ENCODE data around the gene ATP8B2. TPM values are rescaled to one million over a fixed set of nuclear protein-coding genes. Genes with fewer than 3 reads are reported as not detected.
"Not testable (repeated sequence)": the region's sequence is repeated elsewhere in the genome, so short reads cannot be mapped to it uniquely, and the experiment has no call there.

The ATP8B2 gene
- total RNA-seq, 4 donors from 2014 or later = 61.6 to 106 (median 76.4) TPM

DNA sequence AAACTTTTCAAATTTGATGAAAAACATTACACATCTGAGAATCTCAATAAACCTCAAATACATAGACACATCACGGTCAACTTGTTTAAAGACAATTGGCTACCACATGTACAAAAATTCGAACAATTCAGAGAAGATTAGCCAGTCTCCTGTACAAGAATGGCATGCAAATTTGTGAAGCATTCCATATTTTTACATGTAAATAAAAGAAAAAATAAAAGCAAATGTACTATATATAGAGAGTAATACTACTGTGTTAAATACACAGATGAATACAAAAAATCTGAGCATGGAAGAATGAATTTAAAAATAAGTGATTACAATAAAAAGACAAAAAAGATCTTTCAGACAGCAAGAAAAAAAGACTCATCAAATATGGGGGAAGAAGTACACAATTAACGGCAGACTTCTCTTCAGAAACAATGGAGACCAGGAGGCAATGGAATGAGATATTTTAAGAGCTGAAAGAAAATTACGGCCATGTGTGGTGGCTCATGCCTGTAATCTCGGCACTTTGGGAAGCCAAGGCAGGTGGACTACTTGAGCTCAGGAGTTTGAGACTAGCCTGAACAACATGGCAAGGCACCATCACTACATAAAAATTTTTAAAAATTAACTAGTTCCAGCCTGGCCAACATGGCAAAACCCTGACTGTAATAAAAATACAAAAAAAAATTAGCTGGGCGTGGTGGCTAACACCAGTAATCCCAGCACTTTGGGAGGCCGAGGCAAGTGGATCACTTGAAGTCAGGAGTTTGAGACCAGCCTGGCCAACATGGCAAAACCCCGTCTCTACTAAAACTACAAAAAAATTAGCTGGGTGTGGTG, 29.7 kb upstream of the ATP8B2 start:
- H3K27me3 ChIP-seq = no peaks in the 10 kb centered on the region
- H3K9me3 ChIP-seq = no peaks in the 10 kb centered on the region
- no peaks in the 10 kb centered on the region for H3K36me3 ChIP-seq
- no peak overlapping the region for H3K27ac ChIP-seq
- 80 to 83% methylated on average over 8 of the region's 8 CpGs for WGBS, 2 donors
- TF ChIP-seq, protein P1, sequence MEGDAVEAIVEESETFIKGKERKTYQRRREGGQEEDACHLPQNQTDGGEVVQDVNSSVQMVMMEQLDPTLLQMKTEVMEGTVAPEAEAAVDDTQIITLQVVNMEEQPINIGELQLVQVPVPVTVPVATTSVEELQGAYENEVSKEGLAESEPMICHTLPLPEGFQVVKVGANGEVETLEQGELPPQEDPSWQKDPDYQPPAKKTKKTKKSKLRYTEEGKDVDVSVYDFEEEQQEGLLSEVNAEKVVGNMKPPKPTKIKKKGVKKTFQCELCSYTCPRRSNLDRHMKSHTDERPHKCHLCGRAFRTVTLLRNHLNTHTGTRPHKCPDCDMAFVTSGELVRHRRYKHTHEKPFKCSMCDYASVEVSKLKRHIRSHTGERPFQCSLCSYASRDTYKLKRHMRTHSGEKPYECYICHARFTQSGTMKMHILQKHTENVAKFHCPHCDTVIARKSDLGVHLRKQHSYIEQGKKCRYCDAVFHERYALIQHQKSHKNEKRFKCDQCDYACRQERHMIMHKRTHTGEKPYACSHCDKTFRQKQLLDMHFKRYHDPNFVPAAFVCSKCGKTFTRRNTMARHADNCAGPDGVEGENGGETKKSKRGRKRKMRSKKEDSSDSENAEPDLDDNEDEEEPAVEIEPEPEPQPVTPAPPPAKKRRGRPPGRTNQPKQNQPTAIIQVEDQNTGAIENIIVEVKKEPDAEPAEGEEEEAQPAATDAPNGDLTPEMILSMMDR (IDR thresholded peaks at IDR 0.05) = no peak
- no peak for TF ChIP-seq POLR2A (IDR thresholded peaks at IDR 0.05)
- no peak for DNase-seq
- H3K4me3 ChIP-seq (replicated peaks in 1 of 3) = no peak overlapping the region
- intact Hi-C loops (cut with DNase I) = no loop called here
- H3K4me1 ChIP-seq = no peaks in the 10 kb centered on the region

DNA sequence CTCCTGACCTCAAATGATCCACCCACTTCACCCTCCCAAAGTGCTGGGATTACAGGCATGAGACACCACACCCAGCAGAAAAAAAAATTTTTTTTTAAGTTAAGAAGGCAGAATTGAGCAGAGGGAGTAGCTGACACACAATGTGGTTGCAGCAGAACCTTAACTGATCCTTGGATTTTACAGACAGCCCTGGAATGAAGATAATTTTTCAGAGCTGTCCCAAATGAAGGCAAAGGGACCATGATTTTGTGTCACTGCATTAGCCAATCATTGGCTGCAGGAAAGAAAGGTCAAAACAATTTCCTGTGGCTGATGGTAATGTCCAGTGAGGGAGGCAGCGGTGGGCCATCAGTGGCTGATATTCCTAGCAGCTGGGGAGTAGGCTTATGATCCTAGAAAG, 23.7 kb upstream of the ATP8B2 start:
- no peak overlapping the region for H3K4me3 ChIP-seq (replicated peaks in 1 of 3)
- intact Hi-C loops (cut with DNase I) = no loop called here
- H3K36me3 ChIP-seq = no peaks in the 10 kb centered on the region
- WGBS, 2 donors = 82 to 88% methylated on average over 1 of the region's 1 CpG
- no peaks in the 10 kb centered on the region for H3K27me3 ChIP-seq
- H3K27ac ChIP-seq = no peak overlapping the region
- DNase-seq = no peak
- H3K4me1 ChIP-seq = no peaks in the 10 kb centered on the region
- no peaks in the 10 kb centered on the region for H3K9me3 ChIP-seq
- TF ChIP-seq, protein P1 (IDR thresholded peaks at IDR 0.05) = no peak
- TF ChIP-seq POLR2A (IDR thresholded peaks at IDR 0.05) = no peak

DNA sequence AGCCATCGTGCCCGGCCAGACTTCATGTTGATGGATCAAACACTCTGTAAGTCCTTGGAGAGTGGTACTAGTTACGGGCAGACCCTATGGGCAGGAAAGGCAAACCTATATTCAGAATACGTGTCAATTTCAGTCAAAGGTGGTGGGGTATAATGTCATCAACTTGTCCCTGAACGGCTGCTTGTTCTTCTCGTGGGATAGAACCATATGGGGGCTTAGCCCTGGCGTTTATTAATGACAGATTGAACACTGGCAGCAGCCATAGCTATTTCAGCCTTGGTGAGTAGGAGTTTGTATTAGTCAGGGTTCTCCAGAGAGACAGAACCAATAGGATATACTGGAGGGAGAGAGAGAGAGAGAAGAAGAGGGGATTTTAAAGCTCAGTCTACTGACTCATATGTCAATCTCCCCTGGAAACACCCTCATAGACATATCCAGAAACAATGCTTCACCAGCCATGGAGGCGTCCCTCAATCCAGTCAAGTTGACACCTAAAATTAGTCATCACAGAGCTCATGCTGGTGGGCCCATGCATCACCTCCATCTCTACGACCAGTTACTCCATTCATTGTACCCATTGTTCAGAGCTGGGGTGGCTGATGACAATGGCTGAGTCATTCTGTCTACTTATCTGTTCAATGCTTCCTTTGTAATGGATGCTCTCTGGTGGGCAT, 20.5 kb upstream of the ATP8B2 start:
- TF ChIP-seq POLR2A (IDR thresholded peaks at IDR 0.05) = no peak
- TF ChIP-seq, protein P1 (IDR thresholded peaks at IDR 0.05) = no peak
- Histone ChIP-seq H3K4me1 (no peaks in the 10 kb centered on the region), H3K4me3 (replicated peaks in 1 of 3) (no peak overlapping the region), H3K27ac (no peak overlapping the region), H3K9me3 (no peaks in the 10 kb centered on the region), H3K27me3 (no peaks in the 10 kb centered on the region), H3K36me3 (no peaks in the 10 kb centered on the region)
- intact Hi-C loops (cut with DNase I) = no loop called here
- 84 to 85% methylated on average over 9 of the region's 9 CpGs for WGBS, 2 donors
- DNase-seq = no peak

DNA sequence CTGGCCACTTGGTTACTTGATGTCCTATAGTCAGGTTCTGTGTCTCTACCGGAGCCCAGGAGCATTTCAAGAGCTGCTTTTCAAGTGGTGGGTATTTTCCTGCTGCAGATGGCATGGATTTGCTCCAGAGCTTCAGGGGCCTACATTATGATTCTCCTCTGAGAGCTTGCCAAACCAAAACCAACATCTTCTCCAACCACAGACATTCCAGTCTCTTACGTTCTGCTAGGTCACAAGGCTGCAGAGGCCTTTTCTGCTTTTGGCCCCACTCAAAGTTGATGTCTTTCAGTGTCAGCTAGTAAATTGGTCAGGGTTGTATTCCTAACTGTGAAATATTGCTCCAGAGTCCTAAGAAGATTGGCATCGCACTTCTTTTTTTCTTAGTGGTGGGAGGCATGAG, 19.2 kb upstream of the ATP8B2 start:
- H3K27ac ChIP-seq = no peak overlapping the region
- DNase-seq = no peak
- TF ChIP-seq, protein P1 (IDR thresholded peaks at IDR 0.05) = no peak
- no peak for TF ChIP-seq POLR2A (IDR thresholded peaks at IDR 0.05)
- no peaks in the 10 kb centered on the region for H3K36me3 ChIP-seq
- no peak overlapping the region for H3K4me3 ChIP-seq (replicated peaks in 1 of 3)
- no peaks in the 10 kb centered on the region for H3K9me3 ChIP-seq
- WGBS, 2 donors = 77 to 87% methylated on average over 3 of the region's 3 CpGs
- no peaks in the 10 kb centered on the region for H3K4me1 ChIP-seq
- intact Hi-C loops (cut with DNase I) = no loop called here
- H3K27me3 ChIP-seq = no peaks in the 10 kb centered on the region

DNA sequence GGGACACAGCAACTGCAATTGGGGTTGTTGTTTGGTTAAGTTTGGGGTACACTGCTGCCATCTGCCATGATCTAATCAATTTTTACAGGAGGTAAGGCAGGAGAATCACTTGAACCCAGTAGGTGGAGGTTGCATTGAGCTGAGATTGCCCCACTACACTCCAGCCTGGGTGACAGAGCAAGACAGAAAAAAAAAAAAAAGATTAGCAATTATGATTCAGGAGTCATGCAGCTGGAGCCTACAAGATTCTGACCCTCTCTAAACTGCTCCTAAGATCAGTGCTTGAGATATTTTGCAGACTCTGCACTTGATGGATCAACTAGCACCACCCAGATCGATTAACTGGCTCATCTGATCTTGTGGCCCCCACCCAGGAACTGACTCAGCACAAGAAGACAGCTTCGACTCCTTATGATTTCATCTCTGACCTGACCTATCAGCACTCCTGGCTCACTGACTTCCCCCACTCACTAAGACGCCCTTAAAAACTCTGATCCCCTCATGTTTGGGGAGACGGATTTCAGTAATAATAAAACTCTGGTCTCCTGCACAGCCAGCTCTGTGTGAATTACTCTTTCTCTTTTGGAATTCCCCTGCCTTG, 17.6 kb upstream of the ATP8B2 start:
- H3K27ac ChIP-seq; H3K4me3 ChIP-seq (replicated peaks in 1 of 3); intact Hi-C loops (cut with DNase I); H3K4me1 ChIP-seq; H3K9me3 ChIP-seq; H3K27me3 ChIP-seq; DNase-seq; H3K36me3 ChIP-seq: not testable (repeated sequence)
- WGBS, 2 donors = 66 to 67% methylated on average over 4 of the region's 4 CpGs

DNA sequence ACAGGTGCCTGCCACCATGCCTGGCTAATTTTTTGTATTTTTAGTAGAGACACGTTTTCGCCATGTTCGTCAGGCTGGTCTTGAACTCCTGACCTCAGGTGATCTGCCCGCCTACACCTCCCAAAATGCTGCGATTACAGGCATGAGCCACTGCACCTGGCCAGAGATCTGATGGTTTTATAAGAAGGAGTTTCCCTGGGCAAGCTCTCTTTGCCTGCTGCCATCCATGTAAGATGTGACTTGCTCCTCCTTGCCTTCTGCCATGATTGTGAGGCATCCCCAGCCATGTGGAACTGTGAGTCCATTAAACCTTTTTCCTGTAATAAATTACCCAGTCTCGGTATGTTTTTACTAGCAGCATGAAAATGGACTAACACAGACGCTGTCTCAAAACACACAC, 16.2 kb upstream of the ATP8B2 start:
- H3K36me3 ChIP-seq; H3K9me3 ChIP-seq; intact Hi-C loops (cut with DNase I); DNase-seq; H3K27ac ChIP-seq; H3K4me1 ChIP-seq; H3K27me3 ChIP-seq; H3K4me3 ChIP-seq (replicated peaks in 1 of 3): not testable (repeated sequence)
- WGBS, 2 donors = 84 to 90% methylated on average over 7 of the region's 7 CpGs

DNA sequence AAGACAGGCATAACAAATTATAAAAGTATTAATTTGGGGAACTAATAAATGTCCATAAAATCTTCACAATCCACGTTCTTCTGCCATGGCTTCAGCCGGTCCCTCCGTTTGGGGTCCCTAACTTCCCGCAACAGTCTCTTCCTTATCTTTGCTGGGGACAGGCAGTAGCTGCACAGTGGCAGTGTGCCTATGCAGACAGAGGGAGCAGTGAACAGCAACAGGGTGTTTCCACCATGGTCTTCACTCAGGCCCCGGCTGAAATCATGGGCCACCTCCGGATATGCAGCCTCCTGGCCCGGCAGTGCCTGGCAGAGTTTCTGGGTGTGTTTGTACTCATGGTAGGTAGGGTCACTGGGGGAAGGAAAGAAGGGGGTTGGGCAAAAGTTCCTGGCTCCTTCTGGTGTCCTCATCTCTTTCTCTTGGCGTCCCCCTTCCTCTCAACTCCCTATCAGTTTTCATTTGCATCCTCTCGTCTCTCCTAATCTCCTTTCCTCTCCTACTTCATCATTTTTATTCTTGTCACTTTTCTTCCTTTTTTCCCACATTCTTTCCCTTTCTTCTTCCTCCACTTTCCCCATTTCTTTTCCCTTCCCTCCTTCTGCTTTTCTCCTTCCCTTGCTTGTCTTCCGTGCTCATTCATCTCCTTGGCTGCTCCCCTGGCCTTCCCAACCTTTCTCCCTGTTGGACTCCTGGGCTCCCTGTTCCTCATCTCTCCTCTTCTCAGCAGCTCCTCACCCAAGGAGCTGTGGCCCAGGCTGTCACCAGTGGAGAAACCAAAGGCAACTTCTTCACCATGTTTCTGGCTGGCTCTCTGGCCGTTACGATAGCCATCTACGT, 12.9 kb upstream of the ATP8B2 start:
- H3K4me1 ChIP-seq; H3K27ac ChIP-seq; DNase-seq; H3K27me3 ChIP-seq; H3K9me3 ChIP-seq; intact Hi-C loops (cut with DNase I); H3K4me3 ChIP-seq (replicated peaks in 1 of 3); H3K36me3 ChIP-seq: not testable (repeated sequence)
- WGBS, 2 donors = 77% methylated on average over 13 of the region's 13 CpGs

Measured in thyroid gland (tissue), 4 donors.